GM19043 (cell line): ENCODE results near the gene ZNF740.

Source experiments
- ATAC-seq: cut with Tn5 transposase; IDR thresholded peaks from one replicate; pipeline ENCODE4 v1.9.1; 2021; ENCODE audit warnings: low read depth; ENCODE audit not compliant: unreplicated experiment

Gene ZNF740

GRCh38 chr12:53211476-53212381, 31.2 kb downstream of the ZNF740 start:
- no peak for ATAC-seq

- no peak for ATAC-seq
Measured at GRCh38 chr12:53212931-53213330, 32.4 kb downstream of the ZNF740 start.

- no peak for ATAC-seq
Measured at GRCh38 chr12:53213348-53213747, 32.8 kb downstream of the ZNF740 start.

GRCh38 chr12:53214221-53214620, 33.7 kb downstream of the ZNF740 start:
- ATAC-seq = no peak

- ATAC-seq = no peak
Measured at GRCh38 chr12:53214687-53215455, 34.3 kb downstream of the ZNF740 start.

- no peak for ATAC-seq
Measured at GRCh38 chr12:53215497-53215896, 35.0 kb downstream of the ZNF740 start.

- ATAC-seq = no peak
Measured at GRCh38 chr12:53217051-53217930, 36.8 kb downstream of the ZNF740 start.

GRCh38 chr12:53217931-53218307, 37.4 kb downstream of the ZNF740 start:
- ATAC-seq = no peak

GRCh38 chr12:53218551-53219291, 38.2 kb downstream of the ZNF740 start:
- ATAC-seq = no peak

GRCh38 chr12:53219292-53219955, 38.9 kb downstream of the ZNF740 start:
- ATAC-seq = no peak

- peak; percentile 23 for ATAC-seq
Measured at GRCh38 chr12:53219956-53220693, 39.6 kb downstream of the ZNF740 start.

- ATAC-seq = peak; percentile 56
Measured at GRCh38 chr12:53220694-53221202, 40.2 kb downstream of the ZNF740 start.

GRCh38 chr12:53221203-53222080, 40.9 kb downstream of the ZNF740 start:
- ATAC-seq = peak; percentile 15

- no peak for ATAC-seq
Measured at GRCh38 chr12:53222170-53222721, 41.7 kb downstream of the ZNF740 start.

- ATAC-seq = no peak
Measured at GRCh38 chr12:53222806-53223261, 42.3 kb downstream of the ZNF740 start.

- no peak for ATAC-seq
Measured at GRCh38 chr12:53223389-53224060, 43.0 kb downstream of the ZNF740 start.
